Cardiac muscle cell (in vitro differentiated cells and primary cell): ENCODE data around the gene OAS2. TPM values are rescaled to one million over a fixed set of nuclear protein-coding genes. Genes with fewer than 3 reads are reported as not detected.

ENCODE experiments used
- DNase-seq, 2 donors: peaks; one replicate each; pipeline versions ENCODE4 v3.0.0 to v3.0.0-alpha.2; 2010 to 2017; ENCODE audit warnings: low read depth in 1 of 2, low spot score in 1 of 2
- H3K27ac ChIP-seq: fragments of 200-600 bp; sonication (generic); 2 replicates; pipeline ENCODE4 v1.5.1; 2016
- H3K27me3 ChIP-seq: fragments of 200-600 bp; sonication (generic); 2 replicates; pipeline ENCODE4 v1.6.0; 2016; ENCODE audit warnings: control low read depth
- H3K36me3 ChIP-seq: fragments of 200-600 bp; sonication (generic); 2 replicates; pipeline ENCODE4 v1.5.1; 2016; ENCODE audit warnings: control low read depth
- H3K4me1 ChIP-seq: fragments of 200-600 bp; sonication (generic); 2 replicates; pipeline ENCODE4 v1.8.1; 2017; ENCODE audit warnings: low read depth, mild to moderate bottlenecking, mixed run types
- H3K4me3 ChIP-seq: fragments of 200-600 bp; sonication (generic); 2 replicates; pipeline ENCODE4 v1.5.1; 2016; ENCODE audit warnings: mild to moderate bottlenecking
- H3K9me3 ChIP-seq: fragments of 200-600 bp; sonication (generic); 2 replicates; pipeline ENCODE4 v1.5.1; 2017; ENCODE audit warnings: low read depth, mild to moderate bottlenecking, control low read depth
- CTCF ChIP-seq: IDR thresholded peaks from 2 replicates; pipeline ENCODE4 v1.5.1; 2012; ENCODE audit warnings: low read depth, mild to moderate bottlenecking, low read length
- polyA plus RNA-seq: library from polyadenylated mRNA; unstranded; fragments of >200 nt; fragmentation: Nextera tagmentation; extraction: Ambion mirVana; gene quantifications from 2 replicates; pipeline ENCODE4 v1.2.1, GENCODE V29; 2016
- total RNA-seq: library from RNA; depleted of rRNA; stranded (reverse); fragments of >200 nt; gene quantifications from 2 replicates; pipeline ENCODE4 v1.2.3, GENCODE V29; 2016

OAS2 gene
- total and polyA plus RNA-seq, 2 experiments from 2014 or later: not detected

- Histone ChIP-seq H3K9me3 (no peaks in the 10 kb centered on the region), H3K4me1 (no peaks in the 10 kb centered on the region), H3K27ac (no peak overlapping the region), H3K4me3 (no peak overlapping the region), H3K36me3 (no peaks in the 10 kb centered on the region), H3K27me3 (peaks cover 44% of the 10 kb centered on the region)
- no peak for DNase-seq
- TF ChIP-seq CTCF: no peak
Observed at GRCh38 chr12:112939761-112940381, 38.4 kb upstream of the OAS2 start.

GRCh38 chr12:112941528-112942335, 36.6 kb upstream of the OAS2 start:
- Histone ChIP-seq H3K27me3 (peaks cover 39% of the 10 kb centered on the region), H3K4me1 (no peaks in the 10 kb centered on the region), H3K27ac (no peak overlapping the region), H3K36me3 (no peaks in the 10 kb centered on the region), H3K4me3 (no peak overlapping the region), H3K9me3 (no peaks in the 10 kb centered on the region)
- no peak for TF ChIP-seq CTCF
- DNase-seq: no peak

GRCh38 chr12:112942572-112942971, 35.7 kb upstream of the OAS2 start:
- no peaks in the 10 kb centered on the region for H3K36me3 ChIP-seq

GRCh38 chr12:112944024-112944690, 34.2 kb upstream of the OAS2 start:
- Histone ChIP-seq H3K4me1 (no peaks in the 10 kb centered on the region), H3K36me3 (no peaks in the 10 kb centered on the region), H3K27ac (no peak overlapping the region), H3K9me3 (no peaks in the 10 kb centered on the region), H3K4me3 (no peak overlapping the region), H3K27me3 (peaks cover 14% of the 10 kb centered on the region)
- no peak for TF ChIP-seq CTCF
- DNase-seq: no peak

More at GRCh38 chr12:112942572-112942971, 35.7 kb upstream of the OAS2 start:
- TF ChIP-seq CTCF: no peak
- DNase-seq: no peak
- Histone ChIP-seq H3K9me3 (no peaks in the 10 kb centered on the region), H3K27ac (no peak overlapping the region), H3K4me3 (no peak overlapping the region), H3K4me1 (no peaks in the 10 kb centered on the region), H3K27me3 (peaks cover 30% of the 10 kb centered on the region)

GRCh38 chr12:112945515-112945914, 32.8 kb upstream of the OAS2 start:
- no peak overlapping the region for H3K4me3 ChIP-seq
- H3K9me3 ChIP-seq: no peaks in the 10 kb centered on the region
- no peaks in the 10 kb centered on the region for H3K4me1 ChIP-seq
- H3K36me3 ChIP-seq: no peaks in the 10 kb centered on the region
- H3K27me3 ChIP-seq: peaks cover under 1% of the 10 kb centered on the region
- H3K27ac ChIP-seq: no peak overlapping the region
- no peak for DNase-seq
- TF ChIP-seq CTCF: no peak
